HepG2 (cell line): ENCODE measurements around the gene LYRM4. TPM values are rescaled to one million over a fixed set of nuclear protein-coding genes. Genes with fewer than 3 reads are reported as not detected.

Experiments used
- AKAP8 ChIP-seq: sonication (generic); formaldehyde crosslinking; IDR thresholded peaks from 2 replicates; pipeline ENCODE4 v1.5.1; 2020; ENCODE audit warnings: mild to moderate bottlenecking, missing genetic modification reagents
- FOXK1 ChIP-seq: sonication (generic); formaldehyde crosslinking; IDR thresholded peaks from 2 replicates; pipeline ENCODE4 v1.4.0; 2020; ENCODE audit warnings: low read depth, missing genetic modification reagents, borderline replicate concordance
- HHEX ChIP-seq: IDR thresholded peaks from 2 replicates; pipeline ENCODE4 v1.6.1; 2016; ENCODE audit warnings: control low read depth
- HOXA5 ChIP-seq: sonication (generic); formaldehyde crosslinking; IDR thresholded peaks from 2 replicates; pipeline ENCODE4 v1.4.0; 2020; ENCODE audit warnings: missing genetic modification reagents
- KLF9 ChIP-seq: IDR thresholded peaks from 2 replicates; pipeline ENCODE4 v1.6.1; 2016; ENCODE audit warnings: low read depth
- LRRFIP1 ChIP-seq: sonication (generic); formaldehyde crosslinking; conservative IDR thresholded peaks from 2 replicates; pipeline ENCODE4 v1.4.0; 2020; ENCODE audit warnings: missing genetic modification reagents
- PHF8 ChIP-seq: sonication (generic); formaldehyde crosslinking; IDR thresholded peaks from 2 replicates; pipeline ENCODE4 v1.5.0; 2020; ENCODE audit warnings: missing genetic modification reagents
- SIN3A ChIP-seq: IDR thresholded peaks from 2 replicates; pipeline ENCODE4 v1.6.1; 2011; ENCODE audit warnings: low read depth, mild to moderate bottlenecking, control low read depth, low read length, borderline replicate concordance
- SKI ChIP-seq: fragments of 450-650 bp; IDR thresholded peaks from one replicate; pipeline ENCODE4 v1.6.1; 2018; ENCODE audit warnings: mild to moderate bottlenecking; ENCODE audit not compliant: partially characterized antibody
- TEAD2 ChIP-seq: sonication (generic); formaldehyde crosslinking; IDR thresholded peaks from 2 replicates; pipeline ENCODE4 v1.9.0; 2021; ENCODE audit warnings: missing genetic modification reagents
- TEAD3 ChIP-seq: optimal IDR thresholded peaks from 2 replicates; pipeline ENCODE3; 2016; ENCODE audit warnings: borderline replicate concordance
- TOPORS ChIP-seq: sonication (generic); formaldehyde crosslinking; IDR thresholded peaks from 2 replicates; pipeline ENCODE4 v1.8.0; 2023; ENCODE audit warnings: mild to moderate bottlenecking, missing genetic modification reagents
- USF2 ChIP-seq, 2 experiments: sonication (generic) in 1 of 2; formaldehyde crosslinking in 1 of 2; IDR thresholded peaks; 2 replicates each; pipeline versions ENCODE4 v1.5.1 to v1.6.1; 2011 to 2020; ENCODE audit warnings: borderline replicate concordance in 1 of 2, low read depth in 1 of 2, low read length in 1 of 2, mild to moderate bottlenecking in 1 of 2, missing genetic modification reagents in 1 of 2, moderate library complexity in 1 of 2
- ZHX2 ChIP-seq, 2 experiments: sonication (generic) in 1 of 2; formaldehyde crosslinking in 1 of 2; IDR thresholded peaks; 2 replicates each; pipeline versions ENCODE4 v1.6.1 to v1.9.0; 2014 to 2022; ENCODE audit warnings: antibody characterized with exemption in 1 of 2, borderline replicate concordance in 1 of 2, inconsistent platforms in 1 of 2, low read depth in 1 of 2, missing genetic modification reagents in 1 of 2
- ZNF20 ChIP-seq: sonication (generic); formaldehyde crosslinking; IDR thresholded peaks from 2 replicates; pipeline ENCODE4 v1.4.0; 2020; ENCODE audit warnings: mild to moderate bottlenecking, moderate library complexity, missing genetic modification reagents
- ZNF441 ChIP-seq: sonication (generic); formaldehyde crosslinking; IDR thresholded peaks from 2 replicates; pipeline ENCODE4 v1.7.0; 2021; ENCODE audit warnings: missing genetic modification reagents, borderline replicate concordance
- polyA plus RNA-seq, 8 experiments: library from polyadenylated mRNA; depleted of rRNA in 3 of 8; stranded (reverse) in 7 of 8; unstranded in 1 of 8; fragments of >200 nt; fragmentation: Illumina TruSeq in 4 of 8; extraction: Trizol in 4 of 8; gene quantifications; 2 replicates each; pipeline versions ENCODE4 v1.2.1 to v1.2.3, GENCODE V29; 2011 to 2016; ENCODE audit warnings: low read depth in 4 of 8, missing spikeins in 1 of 8, mixed read lengths in 1 of 8; ENCODE audit not compliant: insufficient read depth in 1 of 8
- total RNA-seq, 5 experiments: library from RNA; depleted of rRNA; stranded (reverse); fragments of >200 nt; fragmentation: Illumina TruSeq; extraction: Trizol; gene quantifications; 2 replicates each; pipeline ENCODE4 v1.2.3, GENCODE V29; 2016; ENCODE audit warnings: low read depth in 1 of 5

The LYRM4 gene
- total and polyA plus RNA-seq, 2 of the 13 experiments (the other 11 are each of a cell fraction or from before 2014, with no cell fraction given), result 64.6 to 67.5 TPM

- TF ChIP-seq USF2 (IDR thresholded peaks at IDR 0.05; ENCODE audit: low read depth, low read length) (no peak), USF2 (CRISPR knock-in tag; IDR thresholded peaks at IDR 0.05; ENCODE audit: borderline replicate concordance) (no peak), ZNF441 (CRISPR knock-in tag) (0 out of 2 replicates have a peak, but pooled peaks have one; percentile 68), LRRFIP1 (CRISPR knock-in tag) (no peak), HOXA5 (CRISPR knock-in tag) (no peak), ZHX2 (IDR thresholded peaks at IDR 0.05; ENCODE audit: low read depth) (no peak), ZHX2 (CRISPR knock-in tag; IDR thresholded peaks at IDR 0.05; ENCODE audit: borderline replicate concordance) (no peak), TOPORS (no peak), SKI (no peak), PHF8 (CRISPR knock-in tag) (peak; percentile 63), AKAP8 (CRISPR knock-in tag) (no peak), FOXK1 (CRISPR knock-in tag) (no peak), HHEX (CRISPR knock-in tag) (no peak), TEAD3 (CRISPR knock-in tag) (no peak), TEAD2 (no peak), ZNF20 (0 out of 2 replicates have a peak, but pooled peaks have one; percentile 47), SIN3A (0 out of 2 replicates have a peak, but pooled peaks have one; percentile 38), KLF9 (CRISPR knock-in tag) (no peak)
These were observed 176.9 kb downstream of the LYRM4 start (continued) for GRCh38 chr6:5083813-5084359.
